GM18873 (cell line): ENCODE measurements around the gene HOXB9.

Experiments used
- ATAC-seq: cut with Tn5 transposase; IDR thresholded peaks from one replicate; pipeline ENCODE4 v1.9.1; 2021; ENCODE audit warnings: mild to moderate bottlenecking, moderate library complexity, moderate number of reproducible peaks; ENCODE audit not compliant: unreplicated experiment, low FRiP score

HOXB9 gene

GRCh38 chr17:48600244-48601098 lies 25.7 kb downstream of the HOXB9 start:
- ATAC-seq, result no peak

GRCh38 chr17:48599354-48599753 lies 26.8 kb downstream of the HOXB9 start:
- no peak for ATAC-seq

GRCh38 chr17:48598736-48599135 lies 27.4 kb downstream of the HOXB9 start:
- no peak for ATAC-seq

- ATAC-seq, result no peak
Measured at GRCh38 chr17:48597778-48598631, 28.2 kb downstream of the HOXB9 start.

DNA sequence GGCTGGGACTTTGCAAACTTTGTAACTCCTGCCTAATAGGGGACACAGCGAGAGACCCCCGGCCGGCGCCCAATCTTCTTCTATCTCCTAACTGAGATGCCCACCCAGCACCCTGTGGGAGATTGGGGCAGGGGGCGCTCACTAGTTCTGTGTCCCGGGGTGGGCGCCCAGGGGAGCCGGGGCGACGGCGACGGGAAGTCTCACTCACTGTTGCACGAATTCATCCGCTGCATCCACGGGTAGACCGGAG lies 28.7 kb downstream of the HOXB9 start:
- ATAC-seq, result no peak

GRCh38 chr17:48596735-48597527 lies 29.2 kb downstream of the HOXB9 start:
- ATAC-seq, result no peak

DNA sequence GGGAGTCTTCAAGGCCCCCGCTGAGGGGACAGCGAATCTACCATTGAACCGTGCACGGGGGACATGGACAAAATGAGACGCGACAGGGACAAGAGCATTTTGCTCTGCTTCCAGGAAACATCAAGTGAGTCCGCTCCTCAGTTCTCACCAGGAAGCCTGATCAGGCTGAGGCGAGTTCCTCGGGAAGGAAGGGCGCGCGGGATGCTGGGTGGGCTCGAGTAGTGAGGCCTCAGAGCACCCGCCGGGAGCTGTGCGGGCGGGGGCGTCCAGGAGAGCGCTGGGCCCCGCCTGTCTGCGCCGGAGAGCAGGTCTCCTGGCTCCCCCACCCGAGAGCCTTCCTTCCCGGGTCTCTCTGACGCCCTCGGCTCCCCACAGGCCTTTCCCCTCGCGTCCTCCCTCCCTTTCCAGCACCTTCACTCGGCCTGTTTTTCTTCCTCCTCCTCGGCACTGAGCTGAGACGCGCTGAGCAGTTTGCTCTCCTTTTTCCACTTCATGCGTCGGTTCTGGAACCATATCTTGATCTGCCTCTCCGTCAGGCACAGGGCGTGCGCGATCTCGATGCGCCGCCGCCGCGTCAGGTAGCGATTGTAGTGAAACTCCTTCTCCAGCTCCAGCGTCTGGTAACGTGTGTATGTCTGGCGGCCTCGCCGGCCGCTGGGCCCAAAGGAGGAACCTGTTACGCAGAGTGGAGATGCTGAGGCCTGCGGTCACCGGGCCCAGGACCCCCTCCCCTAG lies 30.0 kb downstream of the HOXB9 start:
- ATAC-seq, result no peak

GRCh38 chr17:48595278-48595999 lies 30.7 kb downstream of the HOXB9 start:
- ATAC-seq, result no peak

DNA sequence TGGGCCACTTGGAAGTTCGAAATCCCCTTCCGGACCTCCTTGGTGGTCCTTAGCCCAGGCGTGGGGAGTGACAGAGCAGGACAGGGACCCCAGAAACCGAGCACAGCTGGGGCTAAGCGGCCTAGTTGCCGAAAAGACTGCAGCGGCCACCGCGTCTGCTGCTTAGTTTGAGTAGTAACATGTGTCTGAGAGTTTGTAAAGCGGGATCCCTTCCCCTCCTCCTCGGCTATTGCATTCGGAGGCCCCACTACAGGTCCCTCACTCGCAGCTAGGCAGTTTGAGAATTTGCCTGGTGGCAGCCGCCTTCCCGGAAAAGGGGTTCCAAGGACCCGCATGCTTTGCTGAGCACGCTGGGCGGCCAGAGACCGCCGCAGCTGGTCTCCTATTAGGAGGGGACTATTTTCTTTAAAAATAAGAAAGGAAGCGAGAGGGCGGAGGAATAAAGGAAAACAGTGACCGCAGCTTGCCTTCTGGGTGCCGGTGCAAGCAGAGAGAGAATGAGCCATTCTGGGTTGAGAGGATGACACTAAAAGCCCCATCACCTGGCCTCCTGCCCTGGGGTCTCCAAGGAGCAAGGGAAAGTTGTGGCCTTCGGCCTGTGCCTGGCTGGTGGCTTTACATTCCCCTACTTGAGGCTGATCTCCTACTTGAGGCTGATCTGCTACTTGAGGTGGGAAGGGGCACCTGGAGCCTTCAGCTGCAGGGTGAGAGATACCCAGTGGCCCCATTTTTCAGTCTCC lies 31.4 kb downstream of the HOXB9 start:
- ATAC-seq, result no peak

- ATAC-seq, result no peak
Measured at GRCh38 chr17:48593840-48594537, 32.2 kb downstream of the HOXB9 start.

DNA sequence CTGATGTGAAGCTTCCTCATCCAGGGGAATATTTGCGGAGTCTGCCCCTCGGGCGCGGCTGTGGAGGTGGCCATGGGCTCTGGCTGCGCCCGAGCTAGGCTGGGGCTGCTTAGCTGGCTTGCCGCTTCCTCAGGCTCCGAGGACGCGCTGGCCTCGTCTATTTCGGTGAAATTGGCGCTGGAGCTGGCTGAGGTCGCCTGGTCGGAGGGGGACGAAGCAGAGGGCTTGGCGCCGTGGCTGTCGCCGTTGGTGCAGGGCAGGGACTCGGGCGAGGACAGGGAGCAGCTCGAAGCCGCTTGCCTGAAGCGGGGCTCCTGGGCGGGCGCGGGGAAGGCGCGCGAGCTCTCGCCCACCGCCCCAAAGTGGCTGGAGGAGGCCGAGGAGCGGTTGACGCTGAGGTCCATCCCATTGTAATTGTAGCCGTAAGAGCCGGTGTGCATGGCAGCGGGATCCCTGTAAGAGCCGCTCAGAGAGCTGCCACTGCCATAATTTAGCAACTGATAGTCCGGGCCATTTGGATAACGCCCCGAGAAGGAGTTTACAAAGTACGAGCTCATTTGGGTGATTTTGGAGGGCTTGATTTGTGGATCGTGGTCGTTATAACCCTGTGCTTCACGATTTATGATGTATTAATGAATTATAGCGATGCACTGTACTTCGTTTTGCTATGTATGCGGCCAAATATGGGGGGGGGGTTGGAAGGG lies 32.9 kb downstream of the HOXB9 start, which contains the start of gene HOXB5:
Gene HOXB5, minus strand, starts transcription at position 654 of the 704 bp plus-strand sequence. Its CDS starts 97 bp downstream, at position 557.
- ATAC-seq, result no peak

DNA sequence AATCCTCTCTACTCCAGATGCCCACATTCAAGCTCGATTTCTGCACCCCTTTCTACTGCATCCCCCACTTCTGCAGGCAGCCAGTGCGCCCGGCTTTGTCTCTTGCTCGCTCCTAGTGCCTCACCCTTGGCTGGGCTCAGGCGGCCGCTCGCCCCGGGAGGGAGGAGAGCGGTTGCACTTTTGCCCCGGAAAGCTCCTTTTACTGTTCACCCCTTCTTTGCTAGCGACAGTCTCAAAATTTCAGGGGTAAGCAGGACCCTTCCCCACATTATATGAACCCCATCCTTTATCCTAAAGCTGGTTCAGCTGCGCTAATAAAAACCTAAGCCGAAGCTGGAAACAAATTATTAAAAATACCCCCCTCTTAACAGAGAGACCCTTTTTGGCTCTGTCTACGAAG lies 33.6 kb downstream of the HOXB9 start:
- ATAC-seq, result no peak

DNA sequence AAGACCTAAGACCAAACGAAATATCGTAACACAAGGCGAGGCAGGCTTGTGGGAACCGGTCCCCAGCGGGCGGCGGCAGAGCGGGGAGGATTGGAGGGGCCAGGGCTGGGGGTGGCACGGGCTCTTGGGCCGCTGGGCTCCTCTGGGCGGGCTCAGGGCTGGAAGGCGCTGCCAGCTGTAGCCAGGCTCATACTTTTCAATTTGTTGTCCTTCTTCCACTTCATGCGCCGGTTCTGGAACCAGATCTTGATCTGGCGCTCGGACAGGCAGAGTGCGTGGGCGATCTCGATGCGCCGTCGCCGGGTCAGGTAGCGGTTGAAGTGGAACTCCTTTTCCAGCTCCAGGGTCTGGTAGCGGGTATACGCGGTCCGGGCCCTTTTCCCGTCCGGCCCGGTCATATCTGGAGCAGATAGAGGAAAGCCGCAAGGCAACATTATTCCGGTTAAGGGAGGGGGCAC lies 34.1 kb downstream of the HOXB9 start:
- ATAC-seq, result no peak

GRCh38 chr17:48591255-48592056 lies 34.7 kb downstream of the HOXB9 start:
- no peak for ATAC-seq

- no peak for ATAC-seq
Measured at GRCh38 chr17:48590607-48591161, 35.5 kb downstream of the HOXB9 start.

DNA sequence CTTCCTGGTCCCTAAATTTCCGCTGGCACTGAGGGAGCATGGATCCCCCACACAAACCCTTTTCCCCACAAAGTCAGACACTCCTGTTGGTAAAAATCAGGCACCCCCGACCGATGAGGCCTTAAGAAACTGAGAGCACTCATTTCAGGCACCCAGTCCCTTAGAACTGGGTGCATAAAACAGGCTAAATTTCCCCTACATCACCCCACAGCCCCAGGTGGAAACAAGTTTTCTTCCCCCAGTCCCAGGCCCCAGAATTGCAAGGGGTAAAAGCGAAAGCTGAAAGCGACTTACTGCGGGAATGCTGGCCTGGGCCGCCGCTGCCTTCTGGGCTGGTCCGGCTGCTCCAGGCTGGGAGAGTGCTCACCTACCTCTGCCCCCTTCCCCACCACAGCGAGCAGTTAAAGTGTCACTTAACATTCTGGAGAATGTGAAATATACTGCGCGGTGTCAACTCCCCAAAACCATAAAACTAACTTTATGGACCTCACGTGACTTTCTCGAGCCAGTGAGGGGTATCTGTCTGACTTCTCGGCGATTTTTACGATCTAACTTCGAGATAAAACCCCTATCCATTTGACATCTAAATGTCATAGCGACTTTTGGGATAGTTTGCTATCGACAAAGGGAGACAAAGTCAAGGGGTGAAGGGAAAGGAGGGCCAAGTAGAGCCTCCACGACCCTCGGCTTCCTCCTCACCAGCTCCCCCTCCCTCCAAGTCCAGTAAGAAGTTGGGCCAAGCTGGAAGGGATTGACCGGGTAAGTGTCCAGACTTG lies 36.1 kb downstream of the HOXB9 start, which contains the start of gene HOXB3:
Gene HOXB3, minus strand, starts transcription at position 411 of the 776 bp plus-strand sequence. CDS start 37,767 bp downstream, outside the sequence.
- ATAC-seq, result no peak
